SK-N-MC (cell line): ENCODE measurements around the gene TIGIT.

Source experiments
- DNase-seq: peaks from one replicate; pipeline ENCODE4 v3.0.0-alpha.2; 2011; ENCODE audit warnings: low read depth, low spot score
- H3K27ac ChIP-seq: fragments of 200-600 bp; sonication (generic); 2 replicates; pipeline ENCODE4 v1.5.1; 2016; ENCODE audit warnings: mixed run types
- H3K36me3 ChIP-seq: fragments of 200-600 bp; sonication (generic); 2 replicates; pipeline ENCODE4 v1.6.1; 2017; ENCODE audit warnings: antibody characterized with exemption, low read length, mixed read lengths; ENCODE audit not compliant: insufficient read depth
- H3K4me3 ChIP-seq: fragments of 200-600 bp; sonication (generic); 2 replicates; pipeline ENCODE4 v1.5.1; 2016
- H3K9ac ChIP-seq: fragments of 200-600 bp; sonication (generic); 2 replicates; pipeline ENCODE4 v1.8.0; 2017; ENCODE audit warnings: mixed run types, mixed read lengths; ENCODE audit not compliant: insufficient read length
- H3K9me3 ChIP-seq: fragments of 200-600 bp; sonication (generic); 2 replicates; pipeline ENCODE4 v1.6.1; 2017; ENCODE audit warnings: low read depth, mild to moderate bottlenecking, antibody characterized with exemption, low read length, moderate library complexity, mixed read lengths
- EZH2 ChIP-seq: fragments of 200-600 bp; sonication (generic); IDR thresholded peaks from one replicate; pipeline ENCODE4 v1.6.1; 2017; ENCODE audit warnings: antibody characterized with exemption
- FOXP2 ChIP-seq: optimal IDR thresholded peaks from 2 replicates; pipeline ENCODE3; 2011; ENCODE audit warnings: mild to moderate bottlenecking, moderate library complexity; ENCODE audit not compliant: insufficient read depth; ENCODE audit errors: extremely low read length, control extremely low read depth
- POLR2AphosphoS5 ChIP-seq: IDR thresholded peaks from 2 replicates; pipeline ENCODE4 v1.6.1; 2012; ENCODE audit warnings: mild to moderate bottlenecking, low read depth, low read length, borderline replicate concordance

Gene TIGIT

DNA sequence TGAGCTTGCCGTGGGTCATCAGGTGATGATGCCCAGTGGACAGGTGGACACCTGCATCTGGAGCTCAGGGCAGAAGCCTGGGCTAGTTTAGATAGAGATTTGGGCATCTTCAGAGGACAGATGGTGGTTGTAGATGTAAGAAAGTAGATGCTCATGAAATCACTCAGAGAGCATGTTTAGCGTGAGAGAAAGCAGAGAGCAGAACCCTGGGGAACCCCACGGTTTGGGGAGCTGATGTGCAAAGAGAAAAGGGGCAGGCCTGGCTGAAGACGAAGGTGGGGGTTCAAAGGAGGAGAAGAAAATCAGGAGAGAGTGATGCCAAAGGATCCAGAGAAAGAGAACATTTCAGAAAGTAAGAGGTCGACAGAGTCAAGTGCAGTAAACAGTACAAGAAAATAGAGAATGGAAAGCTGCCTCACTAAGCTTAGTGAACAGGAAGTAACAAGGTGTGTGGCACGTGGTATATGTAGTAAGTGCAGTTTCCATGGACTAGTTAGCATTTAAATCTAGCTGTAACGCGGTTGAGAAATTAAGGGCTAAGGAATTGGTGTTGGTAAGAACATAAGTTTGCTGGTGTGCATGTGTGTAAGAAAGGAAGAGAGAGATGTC is 13.5 kb downstream of the TIGIT start:
- H3K36me3 ChIP-seq = no peaks in the 10 kb centered on the region
- no peak for DNase-seq
- no peak overlapping the region for H3K4me3 ChIP-seq
- TF ChIP-seq EZH2 = no peak
- TF ChIP-seq POLR2AphosphoS5 = no peak
- TF ChIP-seq FOXP2 = no peak
- H3K27ac ChIP-seq = no peak overlapping the region
- H3K9me3 ChIP-seq = no peaks in the 10 kb centered on the region
- no peak overlapping the region for H3K9ac ChIP-seq

DNA sequence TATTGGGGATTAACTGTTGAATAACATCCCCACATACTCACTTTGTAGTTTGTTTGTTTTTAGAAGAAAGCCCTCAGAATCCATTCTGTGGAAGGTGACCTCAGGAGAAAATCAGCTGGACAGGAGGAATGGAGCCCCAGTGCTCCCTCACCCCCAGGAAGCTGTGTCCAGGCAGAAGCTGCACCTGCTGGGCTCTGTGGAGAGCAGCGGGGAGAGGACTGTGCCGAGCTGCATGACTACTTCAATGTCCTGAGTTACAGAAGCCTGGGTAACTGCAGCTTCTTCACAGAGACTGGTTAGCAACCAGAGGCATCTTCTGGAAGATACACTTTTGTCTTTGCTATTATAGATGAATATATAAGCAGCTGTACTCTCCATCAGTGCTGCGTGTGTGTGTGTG is 14.0 kb downstream of the TIGIT start:
- H3K4me3 ChIP-seq = no peak overlapping the region

DNA sequence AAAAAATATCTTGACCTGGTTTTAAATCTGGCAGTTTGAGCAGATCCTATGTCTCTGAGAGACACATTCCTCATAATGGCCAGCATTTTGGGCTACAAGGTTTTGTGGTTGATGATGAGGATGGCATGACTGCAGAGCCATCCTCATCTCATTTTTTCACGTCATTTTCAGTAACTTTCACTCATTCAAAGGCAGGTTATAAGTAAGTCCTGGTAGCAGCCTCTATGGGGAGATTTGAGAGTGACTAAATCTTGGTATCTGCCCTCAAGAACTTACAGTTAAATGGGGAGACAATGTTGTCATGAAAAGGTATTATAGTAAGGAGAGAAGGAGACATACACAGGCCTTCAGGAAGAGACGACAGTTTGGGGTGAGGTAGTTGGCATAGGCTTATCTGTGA is 14.5 kb downstream of the TIGIT start:
- TF ChIP-seq EZH2 = no peak
- TF ChIP-seq POLR2AphosphoS5 = no peak
- TF ChIP-seq FOXP2 = no peak
- Histone ChIP-seq H3K9ac (no peak overlapping the region), H3K27ac (no peak overlapping the region)

More for the DNA sequence above, 14.0 kb downstream of the TIGIT start:
- Histone ChIP-seq H3K36me3 (no peaks in the 10 kb centered on the region), H3K9ac (no peak overlapping the region), H3K27ac (no peak overlapping the region), H3K9me3 (no peaks in the 10 kb centered on the region)
- no peak for DNase-seq
- TF ChIP-seq FOXP2 = no peak
- no peak for TF ChIP-seq EZH2
- no peak for TF ChIP-seq POLR2AphosphoS5

DNA sequence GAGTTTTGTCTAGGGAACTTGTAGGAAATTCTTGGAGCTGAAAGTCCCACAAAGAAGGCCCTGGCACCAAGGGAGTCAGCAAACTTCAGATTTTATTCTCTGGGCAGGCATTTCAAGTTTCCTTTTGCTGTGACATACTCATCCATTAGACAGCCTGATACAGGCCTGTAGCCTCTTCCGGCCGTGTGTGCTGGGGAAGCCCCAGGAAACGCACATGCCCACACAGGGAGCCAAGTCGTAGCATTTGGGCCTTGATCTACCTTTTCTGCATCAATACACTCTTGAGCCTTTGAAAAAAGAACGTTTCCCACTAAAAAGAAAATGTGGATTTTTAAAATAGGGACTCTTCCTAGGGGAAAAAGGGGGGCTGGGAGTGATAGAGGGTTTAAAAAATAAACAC is 15.0 kb downstream of the TIGIT start:
- TF ChIP-seq EZH2 (no peak), POLR2AphosphoS5 (no peak), FOXP2 (no peak)
- Histone ChIP-seq H3K27ac (no peak overlapping the region), H3K9ac (no peak overlapping the region), H3K9me3 (no peaks in the 10 kb centered on the region), H3K4me3 (no peak overlapping the region), H3K36me3 (no peaks in the 10 kb centered on the region)
- DNase-seq = no peak

More for the DNA sequence above, 14.5 kb downstream of the TIGIT start:
- no peak for DNase-seq
- H3K36me3 ChIP-seq = no peaks in the 10 kb centered on the region
- no peak overlapping the region for H3K4me3 ChIP-seq
- H3K9me3 ChIP-seq = no peaks in the 10 kb centered on the region

DNA sequence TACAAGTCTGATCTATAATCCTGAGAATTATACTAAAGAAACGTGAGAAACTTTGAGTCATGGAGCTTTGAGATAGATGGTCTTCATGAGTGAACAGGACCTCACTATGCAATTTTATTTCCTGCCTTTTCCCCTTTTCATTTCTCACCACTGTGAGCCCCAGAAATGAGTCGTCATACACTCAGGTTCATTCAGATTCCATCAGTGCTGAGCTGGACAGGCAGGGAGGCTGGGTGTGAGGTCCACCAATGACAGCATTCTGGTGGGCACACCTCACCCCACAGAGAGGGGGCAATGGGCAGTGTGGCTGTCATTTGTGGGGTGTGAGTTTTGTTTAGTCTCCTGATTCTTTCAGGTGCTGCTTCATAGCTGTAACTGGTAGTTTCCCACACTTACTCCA is 16.9 kb downstream of the TIGIT start:
- no peak for DNase-seq

DNA sequence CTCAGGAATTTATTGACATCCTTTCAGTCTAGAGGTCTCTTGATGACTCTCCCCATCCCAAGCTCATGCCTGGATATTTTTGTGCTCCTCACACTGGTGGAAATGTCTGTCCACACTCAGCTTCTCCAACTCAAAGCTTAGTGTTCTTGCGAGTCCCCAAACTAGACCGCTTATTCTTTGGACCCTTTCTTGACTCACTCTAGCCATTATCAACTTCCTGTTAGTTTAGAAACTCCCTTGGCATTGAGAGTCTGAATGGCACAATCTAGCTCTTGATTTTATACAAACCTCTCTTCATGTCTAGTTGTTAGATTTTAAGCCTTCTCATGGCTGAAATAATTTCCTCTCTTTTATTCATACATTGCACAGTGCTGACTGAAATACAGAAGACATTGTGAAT is 19.6 kb downstream of the TIGIT start:
- DNase-seq = no peak
- no peak overlapping the region for H3K4me3 ChIP-seq
- no peak overlapping the region for H3K27ac ChIP-seq
- no peak for TF ChIP-seq FOXP2
- TF ChIP-seq EZH2 = no peak
- no peak for TF ChIP-seq POLR2AphosphoS5
- no peaks in the 10 kb centered on the region for H3K36me3 ChIP-seq
- H3K9ac ChIP-seq = no peak overlapping the region
- H3K9me3 ChIP-seq = no peaks in the 10 kb centered on the region

More for the DNA sequence above, 16.9 kb downstream of the TIGIT start:
- TF ChIP-seq POLR2AphosphoS5 = no peak
- no peak for TF ChIP-seq EZH2
- no peak for TF ChIP-seq FOXP2
- H3K4me3 ChIP-seq = no peak overlapping the region
- H3K27ac ChIP-seq = no peak overlapping the region
- no peaks in the 10 kb centered on the region for H3K36me3 ChIP-seq
- H3K9me3 ChIP-seq = no peaks in the 10 kb centered on the region
- no peak overlapping the region for H3K9ac ChIP-seq

DNA sequence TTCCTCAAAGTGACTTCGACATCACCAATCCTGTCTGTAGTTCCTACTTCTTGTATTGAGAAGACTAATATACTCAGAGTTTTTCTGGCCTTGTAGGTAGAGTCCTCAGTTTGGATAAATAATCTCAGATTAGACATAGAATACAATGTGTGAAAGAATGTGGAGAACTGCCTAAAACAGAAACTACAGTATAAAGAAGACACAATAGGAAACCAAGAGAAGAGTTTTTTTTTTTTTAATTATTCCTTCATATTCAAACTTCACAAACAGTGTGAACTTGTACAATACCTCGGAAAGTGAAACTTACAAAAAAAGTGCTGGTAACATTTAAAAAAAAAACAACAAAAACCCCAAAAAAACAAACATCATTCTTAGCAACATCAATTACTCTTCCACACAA is 20.5 kb downstream of the TIGIT start:
- TF ChIP-seq EZH2 (no peak), POLR2AphosphoS5 (no peak), FOXP2 (no peak)

DNA sequence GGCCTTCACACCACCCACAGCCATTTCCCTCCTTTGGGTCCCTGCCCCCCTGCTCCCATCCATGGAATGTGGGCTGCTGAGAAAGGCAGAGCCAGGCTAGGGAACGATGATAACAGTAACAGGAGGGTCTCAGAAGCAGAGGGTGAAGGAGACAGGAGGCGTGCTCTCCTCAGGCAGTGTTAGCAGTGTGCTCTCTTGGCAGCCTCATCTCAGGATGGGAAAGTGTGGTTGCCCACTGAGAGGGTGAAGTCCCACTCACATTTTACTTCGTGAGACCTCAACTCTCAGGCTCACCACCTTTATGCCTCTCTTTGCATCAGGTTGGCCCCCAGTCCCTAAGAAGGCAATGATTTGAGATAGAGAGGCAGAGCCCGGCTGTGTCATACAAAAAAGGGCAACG is 24.5 kb downstream of the TIGIT start:
- Histone ChIP-seq H3K27ac (no peak overlapping the region), H3K4me3 (no peak overlapping the region), H3K9me3 (no peaks in the 10 kb centered on the region), H3K9ac (no peak overlapping the region), H3K36me3 (no peaks in the 10 kb centered on the region)
- DNase-seq = no peak
- TF ChIP-seq FOXP2 = no peak
- no peak for TF ChIP-seq POLR2AphosphoS5
- no peak for TF ChIP-seq EZH2

More for the DNA sequence above, 20.5 kb downstream of the TIGIT start:
- Histone ChIP-seq H3K9me3 (no peaks in the 10 kb centered on the region), H3K4me3 (no peak overlapping the region), H3K27ac (no peak overlapping the region), H3K9ac (no peak overlapping the region), H3K36me3 (no peaks in the 10 kb centered on the region)
- DNase-seq = no peak

DNA sequence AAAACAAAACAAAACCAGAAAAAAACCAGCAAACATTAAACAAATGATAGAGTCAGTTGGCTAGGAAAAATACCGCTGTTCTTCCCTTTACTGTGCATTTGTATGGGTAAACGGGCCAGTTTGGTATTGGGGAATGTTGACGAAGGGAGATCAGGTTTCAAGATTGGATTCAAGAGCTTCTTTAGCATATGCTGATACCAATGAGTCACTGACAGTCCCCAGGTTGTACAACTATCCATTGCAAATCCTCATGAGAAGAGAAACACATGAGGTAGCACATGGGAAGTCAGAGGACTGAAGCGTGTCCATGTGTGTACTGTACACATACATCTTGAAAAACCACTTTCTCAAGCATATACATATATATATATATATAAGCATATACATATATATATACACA is 25.6 kb downstream of the TIGIT start:
- TF ChIP-seq EZH2 = no peak
- no peak for TF ChIP-seq POLR2AphosphoS5
- TF ChIP-seq FOXP2 = no peak
- Histone ChIP-seq H3K9ac (no peak overlapping the region), H3K36me3 (no peaks in the 10 kb centered on the region), H3K9me3 (no peaks in the 10 kb centered on the region), H3K4me3 (no peak overlapping the region), H3K27ac (no peak overlapping the region)
- no peak for DNase-seq
